ENCODE data around the gene ACOX2. TPM values are rescaled to one million over a fixed set of nuclear protein-coding genes. Genes with fewer than 3 reads are reported as not detected.

Gene ACOX2
- total RNA-seq, 1 donor: 28.6 TPM

DNA sequence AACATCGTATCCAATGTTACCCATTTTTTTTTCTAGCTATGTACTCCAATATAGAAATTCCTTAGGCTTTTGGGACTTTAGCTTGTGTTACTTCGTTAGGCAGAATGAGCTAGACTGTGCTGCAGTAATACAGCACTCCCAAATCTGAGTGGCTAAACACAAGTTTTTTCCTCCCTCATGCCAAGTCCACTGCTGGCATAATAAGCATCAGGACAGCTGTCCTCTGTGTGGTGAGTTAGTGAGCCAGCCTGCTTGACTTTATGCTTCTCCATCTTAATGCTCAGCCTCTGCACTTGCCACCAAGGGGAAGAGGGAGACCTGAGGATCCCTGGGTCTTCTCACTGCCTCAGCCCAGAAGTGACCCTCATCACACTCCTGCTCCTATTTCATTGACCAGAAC lies 18.2 kb upstream of the ACOX2 start:
- no peak for DNase-seq (ENCODE audit: insufficient read length, low spot score, missing footprints)

DNA sequence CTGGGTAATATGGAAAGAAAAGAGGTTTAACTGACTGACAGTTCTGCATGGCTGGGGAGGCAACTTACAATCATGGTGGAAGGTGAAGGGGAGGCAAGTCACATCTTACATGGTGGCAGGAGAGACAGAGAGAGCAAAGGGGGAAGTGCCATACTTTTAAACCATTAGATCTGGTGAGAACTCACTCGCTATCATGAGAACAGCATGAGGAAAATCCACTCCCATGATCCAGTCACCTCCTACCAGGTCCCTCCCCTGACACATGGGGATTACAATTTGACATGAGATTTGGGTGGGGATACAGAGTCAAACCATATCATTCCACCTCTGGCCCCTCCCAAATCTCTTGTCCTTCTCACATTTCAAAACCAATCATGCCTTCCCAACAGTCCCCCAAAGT lies 16.0 kb upstream of the ACOX2 start:
- Histone ChIP-seq H3K79me2 (ENCODE audit: insufficient read depth, low read length) (no peaks in the 10 kb centered on the region), H3K4me3 (ENCODE audit: insufficient read depth, low read length) (no peak overlapping the region), H4K20me1 (ENCODE audit: insufficient read depth, low read length) (no peaks in the 10 kb centered on the region), H3K36me3 (ENCODE audit: insufficient read depth, low read length) (no peaks in the 10 kb centered on the region), H3K27me3 (ENCODE audit: insufficient read depth, low read length) (no peaks in the 10 kb centered on the region), H2AFZ (ENCODE audit: low read length) (no peak overlapping the region), H3K9me3 (ENCODE audit: low read depth, low read length) (no peaks in the 10 kb centered on the region), H3K4me2 (ENCODE audit: insufficient read depth, low read length) (no peak overlapping the region), H3K4me1 (ENCODE audit: insufficient read depth, low read length) (no peaks in the 10 kb centered on the region), H3K27ac (ENCODE audit: low read depth, low read length) (no peak overlapping the region)
- DNase-seq (ENCODE audit: insufficient read length, low spot score, missing footprints): no peak
- TF ChIP-seq, protein P1, sequence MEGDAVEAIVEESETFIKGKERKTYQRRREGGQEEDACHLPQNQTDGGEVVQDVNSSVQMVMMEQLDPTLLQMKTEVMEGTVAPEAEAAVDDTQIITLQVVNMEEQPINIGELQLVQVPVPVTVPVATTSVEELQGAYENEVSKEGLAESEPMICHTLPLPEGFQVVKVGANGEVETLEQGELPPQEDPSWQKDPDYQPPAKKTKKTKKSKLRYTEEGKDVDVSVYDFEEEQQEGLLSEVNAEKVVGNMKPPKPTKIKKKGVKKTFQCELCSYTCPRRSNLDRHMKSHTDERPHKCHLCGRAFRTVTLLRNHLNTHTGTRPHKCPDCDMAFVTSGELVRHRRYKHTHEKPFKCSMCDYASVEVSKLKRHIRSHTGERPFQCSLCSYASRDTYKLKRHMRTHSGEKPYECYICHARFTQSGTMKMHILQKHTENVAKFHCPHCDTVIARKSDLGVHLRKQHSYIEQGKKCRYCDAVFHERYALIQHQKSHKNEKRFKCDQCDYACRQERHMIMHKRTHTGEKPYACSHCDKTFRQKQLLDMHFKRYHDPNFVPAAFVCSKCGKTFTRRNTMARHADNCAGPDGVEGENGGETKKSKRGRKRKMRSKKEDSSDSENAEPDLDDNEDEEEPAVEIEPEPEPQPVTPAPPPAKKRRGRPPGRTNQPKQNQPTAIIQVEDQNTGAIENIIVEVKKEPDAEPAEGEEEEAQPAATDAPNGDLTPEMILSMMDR (IDR thresholded peaks at IDR 0.05; ENCODE audit: extremely low read depth, low read depth, low read length): no peak

More for the DNA sequence above, 18.2 kb upstream of the ACOX2 start:
- no peak overlapping the region for H3K4me2 ChIP-seq (ENCODE audit: insufficient read depth, low read length)
- no peak overlapping the region for H2AFZ ChIP-seq (ENCODE audit: low read length)
- no peaks in the 10 kb centered on the region for H3K36me3 ChIP-seq (ENCODE audit: insufficient read depth, low read length)
- H3K27ac ChIP-seq (ENCODE audit: low read depth, low read length): no peak overlapping the region
- H3K4me1 ChIP-seq (ENCODE audit: insufficient read depth, low read length): no peaks in the 10 kb centered on the region
- TF ChIP-seq, protein P1 (IDR thresholded peaks at IDR 0.05; ENCODE audit: extremely low read depth, low read depth, low read length): no peak
- H3K27me3 ChIP-seq (ENCODE audit: insufficient read depth, low read length): no peaks in the 10 kb centered on the region
- no peaks in the 10 kb centered on the region for H4K20me1 ChIP-seq (ENCODE audit: insufficient read depth, low read length)
- no peaks in the 10 kb centered on the region for H3K9me3 ChIP-seq (ENCODE audit: low read depth, low read length)
- H3K4me3 ChIP-seq (ENCODE audit: insufficient read depth, low read length): no peak overlapping the region
- no peaks in the 10 kb centered on the region for H3K79me2 ChIP-seq (ENCODE audit: insufficient read depth, low read length)

DNA sequence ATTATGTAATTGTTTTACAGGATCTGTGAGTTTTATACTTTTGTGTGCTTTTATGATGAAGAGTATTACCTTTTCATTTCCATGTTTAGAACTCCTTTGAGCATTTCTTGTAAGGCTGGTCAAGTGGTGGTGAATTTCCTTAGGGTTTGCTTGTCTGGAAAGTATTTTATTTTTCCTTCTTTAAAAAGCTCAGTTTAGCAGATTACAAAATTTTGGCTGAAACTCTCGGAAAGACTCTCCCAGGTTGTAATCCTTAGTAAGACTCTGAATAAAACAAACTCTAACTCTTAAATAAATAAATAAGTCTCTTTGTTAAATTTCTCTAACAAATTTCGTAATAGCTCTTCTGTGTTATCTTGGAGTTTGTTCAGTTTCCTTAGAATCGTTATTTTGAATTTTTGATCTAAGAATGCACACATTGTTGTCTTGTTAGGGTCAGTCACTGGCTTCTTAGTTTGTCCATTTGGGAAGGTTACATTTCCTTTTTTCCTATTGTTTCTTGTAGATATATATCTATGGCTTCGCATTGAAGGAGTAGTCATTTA lies 14.7 kb upstream of the ACOX2 start:
- H3K4me1 ChIP-seq (ENCODE audit: insufficient read depth, low read length): no peaks in the 10 kb centered on the region
- H3K36me3 ChIP-seq (ENCODE audit: insufficient read depth, low read length): no peaks in the 10 kb centered on the region
- H3K27me3 ChIP-seq (ENCODE audit: insufficient read depth, low read length): no peaks in the 10 kb centered on the region
- no peaks in the 10 kb centered on the region for H3K79me2 ChIP-seq (ENCODE audit: insufficient read depth, low read length)
- no peak overlapping the region for H3K4me2 ChIP-seq (ENCODE audit: insufficient read depth, low read length)
- H4K20me1 ChIP-seq (ENCODE audit: insufficient read depth, low read length): no peaks in the 10 kb centered on the region
- no peak overlapping the region for H3K27ac ChIP-seq (ENCODE audit: low read depth, low read length)
- H3K4me3 ChIP-seq (ENCODE audit: insufficient read depth, low read length): no peak overlapping the region
- TF ChIP-seq, protein P1 (IDR thresholded peaks at IDR 0.05; ENCODE audit: extremely low read depth, low read depth, low read length): no peak
- H3K9me3 ChIP-seq (ENCODE audit: low read depth, low read length): no peaks in the 10 kb centered on the region
- no peak for DNase-seq (ENCODE audit: insufficient read length, low spot score, missing footprints)
- no peak overlapping the region for H2AFZ ChIP-seq (ENCODE audit: low read length)

DNA sequence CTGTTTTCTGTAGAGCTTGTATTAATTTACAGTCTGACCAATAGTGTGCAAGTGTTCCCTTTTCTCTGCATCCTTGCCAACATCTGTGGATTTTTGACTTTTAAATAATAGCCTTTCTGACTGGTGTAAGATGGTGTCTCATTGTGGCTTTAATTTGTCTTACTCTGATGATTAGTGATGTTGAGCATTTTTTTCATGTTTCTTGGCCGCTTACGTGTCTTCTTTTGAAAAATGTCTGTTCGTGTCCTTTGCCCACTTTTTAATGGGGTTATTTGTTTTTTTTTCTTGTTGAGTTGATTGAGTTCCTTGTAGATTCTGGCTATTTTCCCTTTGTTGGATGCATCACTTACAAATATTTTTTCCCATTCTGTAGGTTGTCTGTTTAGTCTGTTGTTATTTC lies 7.6 kb upstream of the ACOX2 start:
- TF ChIP-seq, protein P1 (IDR thresholded peaks at IDR 0.05; ENCODE audit: extremely low read depth, low read depth, low read length): no peak
- H3K79me2 ChIP-seq (ENCODE audit: insufficient read depth, low read length): no peaks in the 10 kb centered on the region
- DNase-seq (ENCODE audit: insufficient read length, low spot score, missing footprints): no peak
- no peaks in the 10 kb centered on the region for H4K20me1 ChIP-seq (ENCODE audit: insufficient read depth, low read length)
- no peaks in the 10 kb centered on the region for H3K36me3 ChIP-seq (ENCODE audit: insufficient read depth, low read length)
- no peak overlapping the region for H3K4me3 ChIP-seq (ENCODE audit: insufficient read depth, low read length)
- no peak overlapping the region for H2AFZ ChIP-seq (ENCODE audit: low read length)
- no peak overlapping the region for H3K27ac ChIP-seq (ENCODE audit: low read depth, low read length)
- no peaks in the 10 kb centered on the region for H3K4me1 ChIP-seq (ENCODE audit: insufficient read depth, low read length)
- H3K27me3 ChIP-seq (ENCODE audit: insufficient read depth, low read length): peaks cover 5% of the 10 kb centered on the region
- no peak overlapping the region for H3K4me2 ChIP-seq (ENCODE audit: insufficient read depth, low read length)
- no peaks in the 10 kb centered on the region for H3K9me3 ChIP-seq (ENCODE audit: low read depth, low read length)
